TTC549 (cell line): ENCODE data around the gene TMEM108.

Experiments used
- FAIRE-seq: peaks from 2 replicates; lab custom pipeline; 2012; peaks lifted over from hg19 to GRCh38; lab: Jason Lieb, UNC

Gene TMEM108

GRCh38 chr3:133361435-133361834, 323.2 kb downstream of the TMEM108 start:
- no peak for FAIRE-seq

- FAIRE-seq, result no peak
These were observed 324.3 kb downstream of the TMEM108 start for GRCh38 chr3:133362539-133362938.

- FAIRE-seq, result no peak
These were observed 326.5 kb downstream of the TMEM108 start for GRCh38 chr3:133364704-133365103.

DNA sequence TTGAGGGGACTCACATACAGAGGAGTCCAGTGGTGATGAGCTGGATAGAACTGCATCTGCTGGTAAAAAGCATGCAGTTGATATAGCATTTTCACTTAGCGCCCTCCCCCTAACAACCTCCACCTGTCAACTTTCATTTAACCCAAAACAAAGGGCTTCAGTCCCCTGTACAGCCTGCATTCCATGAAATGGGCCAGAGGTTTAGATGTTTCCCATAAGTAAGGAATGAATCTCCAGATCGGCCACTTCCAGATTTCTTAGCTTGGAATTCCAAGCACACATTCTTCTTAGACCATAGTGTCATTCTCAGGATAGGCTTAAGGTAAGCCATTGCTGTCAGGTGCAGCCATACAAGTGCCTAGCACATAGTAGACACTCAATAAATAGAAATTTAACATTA, 328.7 kb downstream of the TMEM108 start:
- no peak for FAIRE-seq

- FAIRE-seq, result no peak
These were observed 329.2 kb downstream of the TMEM108 start for GRCh38 chr3:133367403-133367802.

- FAIRE-seq, result no peak
These were observed 329.8 kb downstream of the TMEM108 start for GRCh38 chr3:133367956-133368355.

- no peak for FAIRE-seq
These were observed 330.3 kb downstream of the TMEM108 start for GRCh38 chr3:133368371-133369067.

GRCh38 chr3:133369068-133369440, 330.9 kb downstream of the TMEM108 start:
- FAIRE-seq, result no peak

GRCh38 chr3:133371181-133371580, 333.0 kb downstream of the TMEM108 start:
- FAIRE-seq, result no peak

DNA sequence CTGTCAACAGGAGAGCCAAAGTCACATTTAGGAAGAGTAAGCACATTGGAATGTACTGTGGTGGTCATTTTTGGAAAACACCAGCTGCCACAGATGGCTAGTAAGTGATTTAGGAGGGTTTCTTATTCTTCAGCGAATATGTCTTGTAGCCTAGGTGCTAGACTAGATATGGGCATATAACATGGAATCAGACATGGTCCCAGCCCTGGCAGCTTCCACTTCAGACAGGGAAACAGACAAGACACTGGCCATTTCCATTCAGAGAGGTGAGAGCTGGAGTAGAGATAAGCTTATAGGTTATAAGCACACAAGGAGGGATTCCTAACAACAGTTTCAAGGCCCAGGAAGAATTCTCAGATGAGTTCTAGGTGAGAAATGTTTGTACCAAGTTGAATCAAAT, 333.5 kb downstream of the TMEM108 start:
- no peak for FAIRE-seq

DNA sequence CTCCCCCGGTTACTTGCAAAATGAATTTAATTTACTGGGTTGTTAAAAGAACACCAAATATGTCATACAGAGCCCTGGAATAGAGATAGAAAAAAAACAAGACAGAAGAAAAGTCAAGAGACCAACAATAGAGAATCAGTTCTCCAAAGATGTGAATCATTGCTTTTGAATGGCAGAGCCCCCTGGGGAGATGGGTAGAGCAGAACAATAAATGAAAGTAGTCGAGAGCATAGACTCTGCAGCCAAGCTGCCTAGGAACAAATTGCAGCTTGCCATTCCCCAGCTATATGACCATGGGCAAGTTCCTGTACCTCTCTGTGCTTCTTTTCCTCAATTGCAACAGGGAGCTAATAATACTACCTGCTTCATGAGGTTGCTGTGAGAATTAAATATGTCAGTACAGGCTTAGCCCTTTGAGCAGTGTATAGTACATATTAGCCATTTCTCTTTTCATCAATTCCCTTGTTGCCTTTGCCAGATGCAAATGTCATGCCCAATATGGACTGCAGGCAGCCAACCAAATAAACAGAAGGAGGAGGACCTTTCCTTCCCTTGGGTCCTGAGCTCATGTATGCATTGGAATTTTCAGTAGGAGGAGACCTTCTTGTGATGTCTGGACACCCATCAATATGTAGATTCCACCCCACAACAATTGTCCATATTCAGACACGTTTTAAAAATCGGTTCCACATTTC, 336.7 kb downstream of the TMEM108 start:
- FAIRE-seq, result no peak

DNA sequence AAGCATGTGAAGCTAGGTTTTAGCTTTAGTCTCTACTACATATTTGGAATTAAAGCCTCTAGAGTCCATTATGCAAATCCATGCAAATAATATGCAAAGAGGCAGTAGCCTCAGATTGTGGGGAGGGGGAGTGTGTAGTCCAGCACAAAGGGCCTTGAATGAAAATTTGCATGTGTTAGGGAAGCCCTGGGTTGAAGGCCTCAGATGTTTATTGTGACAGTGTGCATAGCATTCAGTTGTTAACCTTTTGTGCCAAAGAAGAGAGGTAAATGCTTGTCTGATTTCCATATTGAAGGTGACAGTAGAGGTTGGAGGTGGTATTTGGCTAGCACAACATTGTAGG, 337.2 kb downstream of the TMEM108 start:
- FAIRE-seq, result no peak

DNA sequence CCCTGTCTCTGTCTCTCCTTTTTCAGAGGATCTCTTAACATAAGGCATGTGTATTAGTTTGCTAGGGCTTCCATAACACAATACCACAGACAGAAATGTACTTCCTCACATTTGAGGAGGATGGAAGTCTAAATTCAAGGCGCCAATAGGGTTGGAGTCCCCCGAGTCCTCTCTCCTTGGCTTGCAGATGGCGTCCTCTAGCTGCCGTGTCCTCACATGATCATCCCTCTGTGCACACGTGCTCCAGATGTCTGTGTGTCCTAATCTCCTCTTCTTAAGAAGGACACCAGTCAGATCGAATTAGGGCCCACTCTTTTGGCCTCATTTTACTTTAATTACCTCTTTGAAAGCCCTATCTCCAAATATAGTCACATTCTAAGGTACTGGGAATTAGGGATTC, 338.6 kb downstream of the TMEM108 start:
- FAIRE-seq, result no peak

- no peak for FAIRE-seq
These were observed 339.2 kb downstream of the TMEM108 start for GRCh38 chr3:133377396-133377795.

GRCh38 chr3:133379926-133380325, 341.7 kb downstream of the TMEM108 start:
- FAIRE-seq, result no peak

DNA sequence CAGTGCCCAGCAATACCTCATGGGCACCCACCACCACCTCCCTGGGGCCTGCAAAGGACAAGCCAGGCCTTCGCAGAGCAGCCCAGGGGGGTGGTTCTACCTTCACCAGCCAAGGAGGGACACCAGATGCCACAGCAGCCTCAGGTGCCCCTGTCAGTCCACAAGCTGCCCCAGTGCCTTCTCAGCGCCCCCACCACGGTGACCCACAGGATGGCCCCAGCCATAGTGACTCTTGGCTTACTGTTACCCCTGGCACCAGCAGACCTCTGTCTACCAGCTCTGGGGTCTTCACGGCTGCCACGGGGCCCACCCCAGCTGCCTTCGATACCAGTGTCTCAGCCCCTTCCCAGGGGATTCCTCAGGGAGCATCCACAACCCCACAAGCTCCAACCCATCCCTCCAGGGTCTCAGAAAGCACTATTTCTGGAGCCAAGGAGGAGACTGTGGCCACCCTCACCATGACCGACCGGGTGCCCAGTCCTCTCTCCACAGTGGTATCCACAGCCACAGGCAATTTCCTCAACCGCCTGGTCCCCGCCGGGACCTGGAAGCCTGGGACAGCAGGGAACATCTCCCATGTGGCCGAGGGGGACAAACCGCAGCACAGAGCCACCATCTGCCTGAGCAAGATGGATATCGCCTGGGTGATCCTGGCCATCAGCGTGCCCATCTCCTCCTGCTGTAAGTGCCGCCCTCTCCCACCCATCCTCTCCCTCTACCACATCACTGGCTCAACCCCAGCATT, 342.5 kb downstream of the TMEM108 start:
- FAIRE-seq, result no peak

DNA sequence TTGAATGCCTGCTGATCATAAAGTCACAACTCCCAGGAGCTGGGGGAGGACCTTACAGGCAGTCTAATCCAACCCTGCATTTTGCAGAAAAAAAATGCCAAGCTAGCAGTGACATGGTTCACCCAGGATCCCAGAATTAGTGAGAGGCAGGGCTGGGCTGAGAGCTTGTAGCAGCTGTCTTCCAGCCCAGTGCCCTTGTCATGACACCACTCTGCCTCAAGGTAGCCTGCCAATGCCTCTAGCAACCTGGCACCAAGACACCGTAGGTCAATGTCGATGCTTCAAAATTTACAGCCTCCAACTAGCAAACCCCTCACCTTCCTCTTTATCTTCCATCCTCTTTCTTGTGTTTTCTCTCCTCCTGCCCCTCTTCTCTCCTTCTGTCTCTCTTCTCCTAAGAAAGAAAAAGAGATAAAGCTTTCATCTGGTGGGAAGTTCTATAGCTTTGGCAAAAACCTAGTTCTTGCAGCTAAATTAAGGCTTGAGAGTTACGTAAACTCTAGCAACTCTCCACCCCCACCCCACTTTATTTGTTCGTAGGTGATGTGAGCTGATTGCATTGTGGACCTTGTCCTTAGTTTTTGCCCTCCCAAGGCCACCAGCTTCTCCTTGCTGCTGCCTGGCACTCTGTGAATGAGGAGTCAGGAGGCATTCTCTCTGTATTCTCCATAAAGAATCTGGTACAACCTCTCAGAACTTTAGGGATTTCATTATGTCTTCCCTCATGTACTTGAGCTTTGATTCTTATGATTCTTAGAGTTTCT, 343.3 kb downstream of the TMEM108 start:
- FAIRE-seq, result no peak

GRCh38 chr3:133383175-133383574, 345.0 kb downstream of the TMEM108 start:
- no peak for FAIRE-seq

- no peak for FAIRE-seq
These were observed 345.6 kb downstream of the TMEM108 start for GRCh38 chr3:133383741-133384140.

GRCh38 chr3:133384331-133385027, 346.3 kb downstream of the TMEM108 start:
- no peak for FAIRE-seq

DNA sequence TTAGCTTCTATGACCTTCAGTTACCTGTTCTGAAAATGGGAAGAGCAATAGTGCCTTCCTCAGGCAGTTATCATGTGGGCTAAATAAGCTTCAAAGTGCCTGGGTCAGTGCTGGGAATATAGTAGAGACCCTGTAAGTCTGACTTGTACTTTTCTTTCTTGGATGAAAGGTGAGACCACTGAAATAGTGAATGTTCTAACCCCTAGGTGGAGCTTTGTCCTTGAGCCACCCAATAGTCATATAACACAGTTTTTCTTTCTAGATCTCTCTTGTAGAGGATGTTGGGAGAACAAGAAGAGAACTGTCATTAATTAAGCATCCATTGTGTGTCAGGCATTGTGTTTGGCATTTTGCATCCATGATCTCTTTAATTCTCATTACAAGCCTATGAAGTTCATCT, 348.7 kb downstream of the TMEM108 start:
- FAIRE-seq, result no peak

GRCh38 chr3:133387341-133387740, 349.1 kb downstream of the TMEM108 start:
- no peak for FAIRE-seq
